Measurements from ENCODE around the gene SLC24A3.

DNA sequence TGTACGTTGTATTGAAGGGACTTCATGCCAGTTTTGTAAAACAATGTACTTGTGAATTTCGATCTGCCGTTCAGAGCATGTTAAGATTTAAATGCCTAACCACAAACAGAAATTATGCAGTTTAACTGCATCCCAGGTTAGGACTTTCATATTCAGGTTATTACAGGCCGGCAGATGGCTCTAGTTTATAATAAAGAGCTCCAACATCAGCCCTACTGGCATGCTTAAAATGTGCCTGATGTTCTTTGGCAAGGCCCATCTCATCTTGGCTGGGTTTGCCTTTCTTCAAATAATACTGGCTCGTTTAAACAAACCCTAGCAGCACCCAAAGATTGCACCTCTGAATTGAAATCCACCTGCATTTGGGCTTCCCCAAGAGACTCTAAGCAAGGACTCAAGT lies 376.3 kb downstream of the SLC24A3 start:
- TF ChIP-seq ZC3H4 (CRISPR knock-in tag; IDR thresholded peaks at IDR 0.05; ENCODE audit: borderline replicate concordance), result no peak
- TF ChIP-seq ZBTB33 (CRISPR knock-in tag; IDR thresholded peaks at IDR 0.05), result no peak
- no peak for TF ChIP-seq RFX5 (IDR thresholded peaks at IDR 0.05; ENCODE audit: low read depth, low read length)
- TF ChIP-seq HCFC1 (IDR thresholded peaks at IDR 0.05; ENCODE audit: low read depth, low read length), result no peak
- no peak for TF ChIP-seq ATF2 (CRISPR knock-in tag; IDR thresholded peaks at IDR 0.05)
- no peak for TF ChIP-seq ZBTB38 (CRISPR knock-in tag; IDR thresholded peaks at IDR 0.05)
- TF ChIP-seq KLF11 (CRISPR knock-in tag; IDR thresholded peaks at IDR 0.05), result no peak
- TF ChIP-seq, protein P1, sequence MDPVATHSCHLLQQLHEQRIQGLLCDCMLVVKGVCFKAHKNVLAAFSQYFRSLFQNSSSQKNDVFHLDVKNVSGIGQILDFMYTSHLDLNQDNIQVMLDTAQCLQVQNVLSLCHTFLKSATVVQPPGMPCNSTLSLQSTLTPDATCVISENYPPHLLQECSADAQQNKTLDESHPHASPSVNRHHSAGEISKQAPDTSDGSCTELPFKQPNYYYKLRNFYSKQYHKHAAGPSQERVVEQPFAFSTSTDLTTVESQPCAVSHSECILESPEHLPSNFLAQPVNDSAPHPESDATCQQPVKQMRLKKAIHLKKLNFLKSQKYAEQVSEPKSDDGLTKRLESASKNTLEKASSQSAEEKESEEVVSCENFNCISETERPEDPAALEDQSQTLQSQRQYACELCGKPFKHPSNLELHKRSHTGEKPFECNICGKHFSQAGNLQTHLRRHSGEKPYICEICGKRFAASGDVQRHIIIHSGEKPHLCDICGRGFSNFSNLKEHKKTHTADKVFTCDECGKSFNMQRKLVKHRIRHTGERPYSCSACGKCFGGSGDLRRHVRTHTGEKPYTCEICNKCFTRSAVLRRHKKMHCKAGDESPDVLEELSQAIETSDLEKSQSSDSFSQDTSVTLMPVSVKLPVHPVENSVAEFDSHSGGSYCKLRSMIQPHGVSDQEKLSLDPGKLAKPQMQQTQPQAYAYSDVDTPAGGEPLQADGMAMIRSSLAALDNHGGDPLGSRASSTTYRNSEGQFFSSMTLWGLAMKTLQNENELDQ (CRISPR knock-in tag; IDR thresholded peaks at IDR 0.05; ENCODE audit: borderline replicate concordance), result no peak
